ENCODE data around the gene MYH11. TPM values are rescaled to one million over a fixed set of nuclear protein-coding genes. Genes with fewer than 3 reads are reported as not detected.

Gene MYH11
- polyA plus RNA-seq, 3 donors, result 0.06 TPM; not detected in 2

GRCh38 chr16:15829460-15829859, 27.4 kb downstream of the MYH11 start:
- Histone ChIP-seq H3K4me1 (ENCODE audit: control insufficient read depth in 1 of 2, insufficient read depth in 2 of 2, low read length in 2 of 2) (peaks cover 34 to 40% of the 10 kb centered on the region in 2 donors), H4K20me1 (ENCODE audit: insufficient read depth, low read length) (no peaks in the 10 kb centered on the region), H3K27me3 (ENCODE audit: control insufficient read depth in 2 of 2, insufficient read depth in 2 of 2, low read length in 2 of 2) (no peaks in the 10 kb centered on the region), H2AFZ (ENCODE audit: insufficient read depth, low read depth, low read length, poor library complexity, severe bottlenecking) (no peak overlapping the region), H3K27ac (ENCODE audit: low read depth in 1 of 2, low read length in 2 of 2) (peak overlapping the region in 1 of 2 donors; percentile 10), H3K36me3 (replicated peaks in 1 of 2; ENCODE audit: control insufficient read depth in 1 of 2, insufficient read depth in 2 of 2, low read length in 2 of 2) (no peaks in the 10 kb centered on the region), H3K9me3 (replicated peaks in 1 of 2; ENCODE audit: control insufficient read depth in 1 of 2, insufficient read depth in 1 of 2, low read length in 2 of 2) (no peaks in the 10 kb centered on the region), H3K4me2 (replicated peaks; ENCODE audit: extremely low read depth, low read length, poor library complexity, severe bottlenecking) (no peak overlapping the region), H3K79me2 (ENCODE audit: insufficient read depth, low read length) (no peaks in the 10 kb centered on the region), H3K4me3 (replicated peaks in 1 of 3; ENCODE audit: low read depth in 2 of 3, low read length in 3 of 3) (no peak overlapping the region), H3K9ac (ENCODE audit: insufficient read depth, low read length, poor library complexity, severe bottlenecking) (no peak overlapping the region)
- no peak for TF ChIP-seq CTCF (IDR thresholded peaks at IDR 0.05)
- Mint-ChIP-seq H3K9me3 (peaks cover 0 to 4% (median 0%) of the 10 kb centered on the region in 7 donors), H3K27me3 (ENCODE audit: low read depth in 3 of 3) (peaks cover 0 to 4% (median 0%) of the 10 kb centered on the region in 3 donors), H3K27ac (no peak overlapping the region), H3K4me3 (no peak overlapping the region), H3K36me3 (no peaks in the 10 kb centered on the region), H3K4me1 (peaks cover 35% of the 10 kb centered on the region)
- WGBS (ENCODE audit: insufficient coverage), result 7% methylated on average over 8 of the region's 9 CpGs
- peak in 2 of 3 donors; percentile 1 to 37 for DNase-seq
- intact Hi-C loops (cut with micrococcal nuclease), result no loop called here

GRCh38 chr16:15827709-15828343, 29.0 kb downstream of the MYH11 start:
- Mint-ChIP-seq H3K4me3 (no peak overlapping the region), H3K9me3 (peaks cover 0 to 4% (median 0%) of the 10 kb centered on the region in 7 donors)
- no peak overlapping the region for H3K27ac ChIP-seq (ENCODE audit: low read depth in 1 of 2, low read length in 2 of 2)

More at GRCh38 chr16:15827709-15828343, 29.0 kb downstream of the MYH11 start:
- TF ChIP-seq CTCF (IDR thresholded peaks at IDR 0.05), result no peak
- intact Hi-C loops (cut with micrococcal nuclease), result no loop called here
- H3K4me3 ChIP-seq (replicated peaks in 1 of 3; ENCODE audit: low read depth in 2 of 3, low read length in 3 of 3), result no peak overlapping the region
- H3K27me3 Mint-ChIP-seq (ENCODE audit: low read depth in 3 of 3), result peaks cover 0 to 4% (median 0%) of the 10 kb centered on the region in 3 donors
- no peaks in the 10 kb centered on the region for H3K36me3 ChIP-seq (replicated peaks in 1 of 2; ENCODE audit: control insufficient read depth in 1 of 2, insufficient read depth in 2 of 2, low read length in 2 of 2)
- no peaks in the 10 kb centered on the region for H4K20me1 ChIP-seq (ENCODE audit: insufficient read depth, low read length)
- H3K79me2 ChIP-seq (ENCODE audit: insufficient read depth, low read length), result no peaks in the 10 kb centered on the region
- H3K27me3 ChIP-seq (ENCODE audit: control insufficient read depth in 2 of 2, insufficient read depth in 2 of 2, low read length in 2 of 2), result no peaks in the 10 kb centered on the region
- H3K27ac Mint-ChIP-seq, result no peak overlapping the region
- H3K4me1 Mint-ChIP-seq, result peaks cover 19% of the 10 kb centered on the region
- H3K36me3 Mint-ChIP-seq, result no peaks in the 10 kb centered on the region
- no peak overlapping the region for H2AFZ ChIP-seq (ENCODE audit: insufficient read depth, low read depth, low read length, poor library complexity, severe bottlenecking)
- no peak for DNase-seq
- WGBS (ENCODE audit: insufficient coverage), result 95% methylated on average over 4 of the region's 11 CpGs
- no peak overlapping the region for H3K4me2 ChIP-seq (replicated peaks; ENCODE audit: extremely low read depth, low read length, poor library complexity, severe bottlenecking)
- peaks cover 20 to 24% of the 10 kb centered on the region in 2 donors for H3K4me1 ChIP-seq (ENCODE audit: control insufficient read depth in 1 of 2, insufficient read depth in 2 of 2, low read length in 2 of 2)
- no peaks in the 10 kb centered on the region for H3K9me3 ChIP-seq (replicated peaks in 1 of 2; ENCODE audit: control insufficient read depth in 1 of 2, insufficient read depth in 1 of 2, low read length in 2 of 2)
- no peak overlapping the region for H3K9ac ChIP-seq (ENCODE audit: insufficient read depth, low read length, poor library complexity, severe bottlenecking)
